Measurements from ENCODE around the gene RRM1. TPM values are rescaled to one million over a fixed set of nuclear protein-coding genes. Genes with fewer than 3 reads are reported as not detected.

The RRM1 gene
- total RNA-seq, 4 donors from 2014 or later = 22.3 to 90.8 (median 60.3) TPM

GRCh38 chr11:4083198-4083597 lies 11.4 kb upstream of the RRM1 start:
- Histone ChIP-seq H3K4me1 (no peaks in the 10 kb centered on the region), H3K27ac (no peak overlapping the region), H3K36me3 (peaks cover 33 to 100% (median 38%) of the 10 kb centered on the region in 3 donors), H3K4me3 (no peak overlapping the region), H3K9me3 (no peaks in the 10 kb centered on the region), H3K27me3 (no peaks in the 10 kb centered on the region)
- WGBS, 2 donors = 67 to 83% methylated on average over 3 to 6 of the region's 9 CpGs
- intact Hi-C loops (cut with DNase I) = no loop called here
- TF ChIP-seq CTCF (IDR thresholded peaks at IDR 0.05) (no peak), POLR2A (IDR thresholded peaks at IDR 0.05) (no peak)
- DNase-seq = no peak

GRCh38 chr11:4084406-4085125 lies 10.0 kb upstream of the RRM1 start:
- Histone ChIP-seq H3K4me3 (no peak overlapping the region), H3K36me3 (peaks cover 33 to 100% (median 40%) of the 10 kb centered on the region in 3 donors), H3K9me3 (no peaks in the 10 kb centered on the region), H3K27me3 (no peaks in the 10 kb centered on the region), H3K27ac (no peak overlapping the region), H3K4me1 (no peaks in the 10 kb centered on the region)
- no peak for DNase-seq
- 93 to 96% methylated on average over 12 of the region's 12 CpGs for WGBS, 2 donors
- TF ChIP-seq CTCF (IDR thresholded peaks at IDR 0.05) (no peak), POLR2A (IDR thresholded peaks at IDR 0.05) (no peak)
- intact Hi-C loops (cut with DNase I) = no loop called here

- Histone ChIP-seq H3K27ac (no peak overlapping the region), H3K4me1 (no peaks in the 10 kb centered on the region), H3K9me3 (no peaks in the 10 kb centered on the region), H3K36me3 (peaks cover 32 to 100% (median 44%) of the 10 kb centered on the region in 3 donors), H3K4me3 (no peak overlapping the region), H3K27me3 (no peaks in the 10 kb centered on the region)
- no peak for DNase-seq
- TF ChIP-seq CTCF (IDR thresholded peaks at IDR 0.05) = no peak
- no peak for TF ChIP-seq POLR2A (IDR thresholded peaks at IDR 0.05)
- intact Hi-C loops (cut with DNase I) = no loop called here
Measured at GRCh38 chr11:4085575-4085974, 9.0 kb upstream of the RRM1 start.

- no peak for DNase-seq
- 89% methylated on average over 7 to 8 of the region's 8 CpGs for WGBS, 2 donors
- Histone ChIP-seq H3K9me3 (no peaks in the 10 kb centered on the region), H3K27ac (no peak overlapping the region), H3K36me3 (peaks cover 22 to 100% (median 37%) of the 10 kb centered on the region in 3 donors), H3K4me1 (no peaks in the 10 kb centered on the region), H3K4me3 (no peak overlapping the region), H3K27me3 (no peaks in the 10 kb centered on the region)
- no peak for TF ChIP-seq CTCF (IDR thresholded peaks at IDR 0.05)
- TF ChIP-seq POLR2A (IDR thresholded peaks at IDR 0.05) = no peak
- intact Hi-C loops (cut with DNase I) = no loop called here
Measured at GRCh38 chr11:4086575-4087353, 7.8 kb upstream of the RRM1 start.

GRCh38 chr11:4087551-4087950 lies 7.0 kb upstream of the RRM1 start:
- intact Hi-C loops (cut with DNase I) = no loop called here
- Histone ChIP-seq H3K4me3 (no peak overlapping the region), H3K4me1 (no peaks in the 10 kb centered on the region), H3K27me3 (no peaks in the 10 kb centered on the region), H3K9me3 (no peaks in the 10 kb centered on the region), H3K36me3 (peaks cover 19 to 100% (median 31%) of the 10 kb centered on the region in 3 donors), H3K27ac (no peak overlapping the region)
- no peak for TF ChIP-seq POLR2A (IDR thresholded peaks at IDR 0.05)
- TF ChIP-seq CTCF (IDR thresholded peaks at IDR 0.05) = no peak
- DNase-seq = no peak
- WGBS, 2 donors = 88 to 92% methylated on average over 5 of the region's 5 CpGs
